ENCODE results near the gene CPVL. TPM values are rescaled to one million over a fixed set of nuclear protein-coding genes. Genes with fewer than 3 reads are reported as not detected.

Gene CPVL
- polyA plus RNA-seq, 3 donors, result 2.6 to 13.4 (median 11.5) TPM

- H3K27ac ChIP-seq (ENCODE audit: low read depth, low read length), result no peak overlapping the region
- WGBS, 3 donors, result 36 to 60% (median 46%) methylated on average over 2 of the region's 2 CpGs
Measured at GRCh38 chr7:29160080-29160479, 13.7 kb upstream of the CPVL start.

GRCh38 chr7:29158795-29159423, 12.6 kb upstream of the CPVL start:
- no peak overlapping the region for H3K27ac ChIP-seq (ENCODE audit: low read depth, low read length)
- 64 to 67% (median 64%) methylated on average over 3 of the region's 3 CpGs for WGBS, 3 donors

- no peak overlapping the region for H3K27ac ChIP-seq (ENCODE audit: low read depth, low read length)
- 36 to 62% (median 37%) methylated on average over 5 of the region's 5 CpGs for whole genome bisulfite sequencing, 3 donors
Measured at GRCh38 chr7:29156907-29157452, 10.6 kb upstream of the CPVL start.

GRCh38 chr7:29154076-29154475, 7.7 kb upstream of the CPVL start:
- 91 to 96% (median 92%) methylated on average over 2 of the region's 2 CpGs for WGBS, 3 donors
- H3K27ac ChIP-seq (ENCODE audit: low read depth, low read length), result no peak overlapping the region

DNA sequence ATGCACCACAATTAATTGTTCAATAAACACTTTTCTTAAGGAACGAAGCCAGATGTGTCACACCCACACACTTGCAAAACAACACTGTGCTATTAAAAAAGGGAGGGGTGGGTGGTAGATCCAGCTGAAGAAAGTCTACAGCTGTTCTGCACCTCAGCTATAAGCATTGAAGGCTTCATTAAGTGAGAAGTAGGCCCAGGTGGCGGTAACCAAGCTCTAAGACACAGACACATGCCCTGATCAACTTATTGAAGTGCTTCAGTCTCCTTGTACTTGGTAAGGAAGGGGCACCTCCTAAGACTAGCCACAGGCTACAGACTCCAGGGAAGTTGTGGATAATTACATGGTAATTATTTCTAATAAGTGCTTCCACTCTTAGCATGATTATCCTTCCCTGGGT, 4.5 kb upstream of the CPVL start:
- no peak overlapping the region for H3K27ac ChIP-seq (ENCODE audit: low read depth, low read length)
- WGBS, 3 donors, result 73 to 87% (median 80%) methylated on average over 2 of the region's 2 CpGs

DNA sequence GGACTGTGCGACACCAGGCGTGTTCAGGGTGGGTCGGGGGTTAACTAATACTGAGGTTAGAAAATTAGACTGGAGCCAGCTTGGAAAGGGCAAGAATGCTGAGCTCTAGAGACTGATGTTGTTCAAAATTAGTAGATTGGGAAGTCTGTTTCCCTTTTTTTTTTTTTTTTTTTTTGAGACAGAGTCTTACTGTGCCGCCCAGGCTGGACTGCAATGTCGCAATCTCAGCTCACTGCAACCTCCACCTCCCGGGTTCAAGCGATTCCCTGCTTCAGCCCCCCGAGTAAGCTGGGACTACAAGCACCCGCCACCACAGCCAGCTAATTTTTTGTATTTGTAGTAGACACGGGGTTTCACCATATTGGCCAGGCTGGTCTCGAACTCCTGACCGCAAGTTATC, 2.7 kb upstream of the CPVL start:
- WGBS, 3 donors, result 83 to 91% (median 83%) methylated on average over 11 to 12 of the region's 12 CpGs
- H3K27ac ChIP-seq (ENCODE audit: low read depth, low read length), result no peak overlapping the region

DNA sequence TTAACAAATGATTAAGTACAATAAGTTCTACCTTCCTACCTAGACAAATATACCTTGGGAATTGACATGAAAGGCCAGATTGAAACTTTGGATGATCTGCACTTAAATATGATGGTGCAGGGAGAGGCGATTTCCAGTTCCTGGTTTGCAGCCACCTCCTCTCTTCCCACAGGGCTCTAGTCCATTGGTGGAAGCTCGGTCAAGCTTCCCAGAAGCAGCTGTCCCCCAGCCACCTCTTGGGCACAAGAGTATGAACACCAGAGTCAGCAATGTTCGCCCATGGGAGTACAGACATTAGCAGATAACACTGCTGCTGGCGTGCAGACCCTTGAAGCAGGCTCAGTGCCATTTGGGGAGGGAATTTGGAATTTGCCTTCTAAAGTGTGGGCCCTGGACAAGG, 1.5 kb upstream of the CPVL start:
- WGBS, 3 donors, result 73 to 95% (median 83%) methylated on average over 4 of the region's 4 CpGs
- no peak overlapping the region for H3K27ac ChIP-seq (ENCODE audit: low read depth, low read length)

- H3K27ac ChIP-seq (ENCODE audit: low read depth, low read length), result no peak overlapping the region
- WGBS, 3 donors, result 41 to 53% (median 45%) methylated on average over 14 of the region's 14 CpGs
Measured at GRCh38 chr7:29146888-29147609, 712 bp upstream of the CPVL start.

GRCh38 chr7:29145553-29146056, 732 bp downstream of the CPVL start:
- H3K27ac ChIP-seq (ENCODE audit: low read depth, low read length), result no peak overlapping the region
- 14 to 22% (median 16%) methylated on average over 8 of the region's 8 CpGs for WGBS, 3 donors

DNA sequence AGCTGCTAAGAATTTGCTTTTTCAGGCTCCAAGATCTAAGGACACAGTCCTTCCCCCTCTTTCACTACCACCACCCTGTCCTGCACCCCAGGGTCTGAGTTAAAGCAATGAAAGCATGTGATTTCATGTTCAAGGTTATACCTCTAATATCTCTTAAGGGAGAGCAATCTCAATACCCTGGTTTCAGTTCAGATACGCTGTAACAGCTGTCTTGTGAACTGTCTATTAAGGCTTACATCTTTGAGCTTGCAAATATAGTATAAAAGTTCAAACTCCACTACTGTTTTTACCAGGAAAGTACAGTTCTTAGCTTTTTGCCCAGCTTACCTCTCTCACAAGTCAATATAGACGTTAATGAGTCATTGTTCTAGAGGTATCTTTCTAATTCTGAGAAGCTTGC, 2.6 kb downstream of the CPVL start:
- WGBS, 3 donors, result 68 to 90% (median 81%) methylated on average over 2 of the region's 2 CpGs
- H3K27ac ChIP-seq (ENCODE audit: low read depth, low read length), result no peak overlapping the region

DNA sequence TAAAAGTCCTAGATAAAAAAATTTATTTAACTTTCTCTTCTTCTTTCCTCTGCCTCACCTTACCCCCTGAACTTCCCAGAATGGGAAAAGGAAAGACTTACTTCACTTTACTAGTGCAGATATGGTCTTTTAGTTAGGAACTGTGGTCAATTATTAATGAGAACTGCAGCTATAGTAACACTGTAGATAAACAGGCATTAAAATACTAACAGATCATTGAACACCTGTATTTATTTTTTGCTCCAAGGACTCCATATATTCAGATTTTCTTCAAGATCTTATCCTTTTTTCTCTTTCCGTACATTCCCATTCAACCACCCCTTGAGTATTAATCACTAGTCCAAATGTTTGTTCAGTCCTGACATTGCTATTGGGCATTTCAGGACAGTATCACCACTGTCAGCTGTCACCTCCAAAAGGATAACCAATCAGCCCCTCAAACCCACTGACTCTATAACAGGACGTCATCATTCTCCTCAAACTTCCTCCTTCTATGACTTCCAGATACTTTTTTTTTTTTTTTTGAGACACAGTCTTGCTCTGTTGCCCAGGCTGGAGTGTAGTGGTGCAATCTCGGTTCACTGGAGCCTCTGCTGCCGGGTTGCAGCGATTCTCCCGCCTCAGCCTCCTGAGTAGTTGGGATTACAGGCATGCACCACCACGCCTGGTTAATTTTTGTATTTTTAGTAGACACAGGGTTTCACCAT, 4.2 kb downstream of the CPVL start:
- no peak overlapping the region for H3K27ac ChIP-seq (ENCODE audit: low read depth, low read length)

GRCh38 chr7:29140873-29141468, 5.4 kb downstream of the CPVL start:
- 79 to 93% (median 83%) methylated on average over 7 of the region's 7 CpGs for WGBS, 3 donors
- no peak overlapping the region for H3K27ac ChIP-seq (ENCODE audit: low read depth, low read length)

More for the DNA sequence above, 4.2 kb downstream of the CPVL start:
- WGBS, 3 donors, result 59 to 73% (median 66%) methylated on average over 7 of the region's 7 CpGs

DNA sequence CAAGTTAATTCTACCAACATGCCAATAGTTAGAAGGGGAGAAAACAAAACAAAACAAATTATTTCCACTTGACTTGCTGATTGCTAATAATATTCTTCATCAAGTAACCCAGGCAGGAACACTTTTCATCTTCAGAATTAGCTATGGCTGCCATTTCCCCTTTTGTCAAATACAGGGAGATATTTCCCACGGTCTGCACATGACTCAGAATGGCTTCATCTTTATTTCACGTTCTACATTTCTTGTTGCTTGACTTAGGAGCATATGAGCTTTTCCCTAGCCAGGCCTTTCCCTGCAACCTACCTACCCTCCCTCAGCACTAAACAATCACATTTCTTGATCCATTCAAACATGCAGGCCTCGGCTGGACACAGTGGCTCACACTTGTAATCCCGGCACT, 6.5 kb downstream of the CPVL start:
- 78 to 95% (median 80%) methylated on average over 4 of the region's 4 CpGs for WGBS, 3 donors
- H3K27ac ChIP-seq (ENCODE audit: low read depth, low read length), result no peak overlapping the region

DNA sequence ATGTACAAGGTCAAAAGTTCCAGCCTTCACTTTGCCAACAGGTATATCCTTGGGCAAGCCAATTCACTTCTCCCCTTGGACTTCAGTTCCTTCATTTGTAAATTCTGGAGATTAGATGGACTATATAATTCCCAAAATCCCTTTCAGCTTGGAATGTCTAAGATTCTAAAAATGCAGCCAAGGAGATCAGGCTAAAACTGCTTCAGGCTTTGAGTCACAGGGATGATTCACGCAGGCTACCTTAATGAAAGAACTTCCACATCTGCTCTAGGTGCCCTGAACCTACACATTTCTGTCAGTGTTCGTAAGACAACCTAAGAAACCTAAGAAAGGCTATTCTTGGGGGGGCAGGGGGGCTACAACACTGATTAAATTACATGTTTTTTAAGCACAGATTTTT, 7.1 kb downstream of the CPVL start:
- H3K27ac ChIP-seq (ENCODE audit: low read depth, low read length), result no peak overlapping the region
- 81 to 94% (median 90%) methylated on average over 2 of the region's 2 CpGs for WGBS, 3 donors

DNA sequence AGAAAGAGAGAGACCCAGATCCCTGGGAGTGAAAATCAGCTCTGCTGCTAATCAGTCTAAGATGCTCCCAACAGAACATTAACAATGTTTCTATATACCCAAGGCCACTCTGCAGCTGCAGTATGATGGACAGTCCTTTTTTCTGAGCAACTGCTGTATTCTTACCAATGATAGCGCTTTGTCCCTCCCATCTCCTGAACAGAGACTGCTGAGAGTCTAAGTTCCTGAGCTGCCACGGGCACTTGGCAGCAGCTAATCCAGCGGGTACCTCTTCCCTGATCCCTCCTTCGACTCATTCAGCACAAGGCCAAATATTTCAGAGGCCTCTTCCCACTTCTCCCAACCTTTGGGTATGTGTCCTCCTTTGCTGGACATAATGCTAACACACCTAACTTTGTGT, 7.7 kb downstream of the CPVL start:
- no peak overlapping the region for H3K27ac ChIP-seq (ENCODE audit: low read depth, low read length)
- 59 to 77% (median 70%) methylated on average over 4 of the region's 4 CpGs for WGBS, 3 donors

- 84 to 95% (median 93%) methylated on average over 1 of the region's 1 CpG for WGBS, 3 donors
- H3K27ac ChIP-seq (ENCODE audit: low read depth, low read length), result no peak overlapping the region
Measured at GRCh38 chr7:29135846-29136245, 10.5 kb downstream of the CPVL start.

GRCh38 chr7:29132980-29133379, 13.4 kb downstream of the CPVL start:
- H3K27ac ChIP-seq (ENCODE audit: low read depth, low read length), result no peak overlapping the region
- WGBS, 3 donors, result 87 to 88% (median 88%) methylated on average over 3 of the region's 3 CpGs

DNA sequence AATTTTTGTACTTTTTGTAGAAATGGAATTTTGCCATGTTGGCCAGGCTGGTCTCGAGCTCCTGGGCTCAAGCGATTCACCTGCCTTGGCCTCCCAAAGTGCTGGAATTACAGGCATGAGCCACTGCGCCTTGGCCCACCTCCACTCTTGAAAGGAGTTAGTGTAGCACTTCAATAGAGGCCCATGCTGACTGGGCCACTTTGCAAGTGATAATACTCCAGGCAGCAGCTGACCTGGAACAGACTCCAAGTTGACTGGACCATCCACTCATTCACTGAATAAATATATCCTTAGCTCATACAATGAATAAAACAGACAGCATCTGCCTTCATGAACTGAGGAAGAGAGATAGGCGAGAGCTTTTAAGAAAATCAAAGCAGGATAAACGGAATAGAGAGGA, 14.7 kb downstream of the CPVL start:
- WGBS, 3 donors, result 92 to 96% (median 92%) methylated on average over 5 of the region's 5 CpGs
- H3K27ac ChIP-seq (ENCODE audit: low read depth, low read length), result no peak overlapping the region

GRCh38 chr7:29130096-29130495, 16.2 kb downstream of the CPVL start:
- 79 to 95% (median 85%) methylated on average over 1 of the region's 1 CpG for WGBS, 3 donors
- H3K27ac ChIP-seq (ENCODE audit: low read depth, low read length), result no peak overlapping the region
